Esophagus muscularis mucosa (tissue), 2 donors: ENCODE data around the gene SNIP1.

Experiments
- POLR2A ChIP-seq: fragments of 450-650 bp; IDR thresholded peaks from one replicate; pipeline ENCODE4 v1.6.1; 2017; ENCODE audit warnings: antibody characterized with exemption, moderate library complexity, mild to moderate bottlenecking, low read depth
- POLR2AphosphoS5 ChIP-seq, 2 donors: sonication (generic); formaldehyde crosslinking; IDR thresholded peaks; one replicate each; pipeline ENCODE4 v1.6.1; 2017; ENCODE audit warnings: antibody characterized with exemption in 2 of 2

GRCh38 chr1:37570528-37571334, 16.6 kb upstream of the SNIP1 start:
- TF ChIP-seq POLR2AphosphoS5 (IDR thresholded peaks at IDR 0.05) (no peak), POLR2A (no peak)
